Heart left ventricle (tissue), 13 donors: ENCODE results near the gene NEURL4.

Experiments used
- CTCF ChIP-seq, 12 donors: fragments of 200-600 bp; sonication (generic) in 4 of 12; IDR thresholded peaks; one replicate each; pipeline versions ENCODE4 v1.5.0 to v1.8.0; 2018 to 2022; ENCODE audit warnings: antibody characterized with exemption in 12 of 12, mild to moderate bottlenecking in 5 of 12
- POLR2A ChIP-seq, 2 donors: fragments of 450-650 bp; IDR thresholded peaks; one replicate each; pipeline ENCODE4 v1.6.1; 2017; ENCODE audit warnings: antibody characterized with exemption in 2 of 2, mild to moderate bottlenecking in 2 of 2, moderate library complexity in 2 of 2
- donor health status: ischemic (EF 13 %, LVEDD 7.1; RV severe dilation, severe dysfunction).
- donor health status: DM: no; HTN: yes; CAD: no.
- donor health status: DM: no; HTN: no; CAD: no.
- donor health status: ischemic (EF 25% LVEDD 6.9; RV normal size, moderate dysfunction).
- donor health status: ischemic (EF 25% LVEDD 5.7; RV mildly dilated, moderate dysfunction).
- donor health status: ischemic (EF 35%, LVEDD 5.7; RV mildly dilated, moderate dysfunction).
- donor health status: nonischemic (EF 11% LVEDD 7.7; RV severe dilation, severe dysfunction).
- donor health status: DM: yes; HTN: yes; CAD: no.
- donor health status: PGD.
- donor health status: ischemic (EF 29% LVEDD 5.4; RV normal size, mild dysfunction).
- donor health status: nonischemic (EF 23%, LVEDD 6.1; RV moderate dilation, normal function).

GRCh38 chr17:7279448-7279847, 49.7 kb downstream of the NEURL4 start:
- no peak for TF ChIP-seq CTCF (IDR thresholded peaks at IDR 0.05)
- no peak for TF ChIP-seq POLR2A (IDR thresholded peaks at IDR 0.05)
